ENCODE results near the gene ITGAL.

ITGAL gene

DNA sequence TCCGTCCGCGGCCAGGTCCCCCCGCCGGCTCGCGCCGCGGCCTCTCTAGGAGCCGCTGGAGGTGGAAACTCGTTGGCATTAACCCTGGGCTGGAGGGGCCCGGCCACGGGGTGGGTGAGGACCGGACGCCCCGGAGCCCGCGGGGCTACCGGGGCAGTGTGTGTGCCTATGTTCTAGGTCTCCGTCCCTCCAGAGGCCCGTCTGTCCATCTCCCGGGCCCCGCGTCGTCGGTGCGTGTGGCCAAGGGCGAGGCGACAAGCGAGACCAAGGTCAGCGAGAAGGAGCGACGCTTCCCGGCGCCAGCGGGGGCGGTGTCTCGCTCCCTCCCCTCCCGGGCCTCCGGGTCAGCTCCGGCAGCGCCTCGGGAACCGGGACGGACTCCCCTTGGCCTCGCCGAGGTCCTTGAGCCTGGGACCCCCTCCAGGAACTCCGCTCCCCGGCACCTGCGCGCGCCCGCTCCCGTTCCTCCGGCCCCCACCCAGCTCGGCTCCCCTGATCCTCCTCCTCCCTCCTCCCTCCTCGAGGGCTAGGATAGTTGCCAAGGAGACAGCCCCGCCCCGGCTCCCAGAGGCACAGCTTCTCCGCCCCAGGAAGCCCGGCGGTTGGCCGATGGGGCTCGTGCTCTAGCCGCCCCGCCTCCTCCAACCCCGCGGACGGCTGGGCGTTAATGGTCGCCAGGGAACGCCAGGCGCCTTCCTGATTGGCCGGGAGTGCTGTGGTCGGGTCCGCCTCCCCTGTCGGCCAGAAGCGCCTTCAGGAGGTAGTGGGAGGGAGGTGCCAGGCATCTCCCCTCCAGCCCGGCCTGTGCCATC is 54.5 kb downstream of the ITGAL start:
- DNase-seq (ENCODE audit: low read depth) = peak; percentile 88
- peak overlapping the region; percentile 77 for H3K4me3 ChIP-seq (ENCODE audit: low read depth, low read length)
- TF ChIP-seq, protein P1, sequence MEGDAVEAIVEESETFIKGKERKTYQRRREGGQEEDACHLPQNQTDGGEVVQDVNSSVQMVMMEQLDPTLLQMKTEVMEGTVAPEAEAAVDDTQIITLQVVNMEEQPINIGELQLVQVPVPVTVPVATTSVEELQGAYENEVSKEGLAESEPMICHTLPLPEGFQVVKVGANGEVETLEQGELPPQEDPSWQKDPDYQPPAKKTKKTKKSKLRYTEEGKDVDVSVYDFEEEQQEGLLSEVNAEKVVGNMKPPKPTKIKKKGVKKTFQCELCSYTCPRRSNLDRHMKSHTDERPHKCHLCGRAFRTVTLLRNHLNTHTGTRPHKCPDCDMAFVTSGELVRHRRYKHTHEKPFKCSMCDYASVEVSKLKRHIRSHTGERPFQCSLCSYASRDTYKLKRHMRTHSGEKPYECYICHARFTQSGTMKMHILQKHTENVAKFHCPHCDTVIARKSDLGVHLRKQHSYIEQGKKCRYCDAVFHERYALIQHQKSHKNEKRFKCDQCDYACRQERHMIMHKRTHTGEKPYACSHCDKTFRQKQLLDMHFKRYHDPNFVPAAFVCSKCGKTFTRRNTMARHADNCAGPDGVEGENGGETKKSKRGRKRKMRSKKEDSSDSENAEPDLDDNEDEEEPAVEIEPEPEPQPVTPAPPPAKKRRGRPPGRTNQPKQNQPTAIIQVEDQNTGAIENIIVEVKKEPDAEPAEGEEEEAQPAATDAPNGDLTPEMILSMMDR (IDR thresholded peaks at IDR 0.05; ENCODE audit: low read depth, low read length, missing control alignments) = peak; percentile 45

DNA sequence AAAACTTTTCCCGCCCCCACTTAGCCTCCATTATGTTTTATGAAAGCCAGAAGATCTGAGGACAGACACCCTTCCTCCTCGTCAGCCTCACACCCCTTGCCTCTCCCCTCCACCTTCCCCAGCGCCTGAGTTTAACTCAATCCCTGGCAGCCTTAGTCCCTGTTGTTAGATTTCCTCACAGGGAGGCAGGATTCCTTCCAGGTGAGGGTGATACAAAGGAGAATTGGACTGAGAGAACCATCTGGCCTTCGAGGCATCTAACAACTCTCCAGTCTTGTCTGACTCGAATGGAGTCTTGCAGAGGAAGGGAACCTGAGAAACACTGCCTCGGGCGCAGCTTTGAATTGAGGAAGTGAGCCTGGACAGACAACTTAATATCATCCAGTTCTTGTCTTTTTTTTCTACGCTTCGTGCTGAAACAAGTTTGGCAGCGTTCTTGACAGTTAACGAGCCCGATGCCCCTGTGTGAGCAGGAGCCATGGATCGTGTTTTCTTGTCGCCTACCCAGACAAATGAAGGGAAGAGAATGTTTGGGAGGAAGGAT is 55.2 kb downstream of the ITGAL start:
- DNase-seq (ENCODE audit: low read depth) = peak; percentile 69
- TF ChIP-seq, protein P1 (IDR thresholded peaks at IDR 0.05; ENCODE audit: low read depth, low read length, missing control alignments) = no peak
- H3K4me3 ChIP-seq (ENCODE audit: low read depth, low read length) = peak overlapping the region; percentile 77

DNA sequence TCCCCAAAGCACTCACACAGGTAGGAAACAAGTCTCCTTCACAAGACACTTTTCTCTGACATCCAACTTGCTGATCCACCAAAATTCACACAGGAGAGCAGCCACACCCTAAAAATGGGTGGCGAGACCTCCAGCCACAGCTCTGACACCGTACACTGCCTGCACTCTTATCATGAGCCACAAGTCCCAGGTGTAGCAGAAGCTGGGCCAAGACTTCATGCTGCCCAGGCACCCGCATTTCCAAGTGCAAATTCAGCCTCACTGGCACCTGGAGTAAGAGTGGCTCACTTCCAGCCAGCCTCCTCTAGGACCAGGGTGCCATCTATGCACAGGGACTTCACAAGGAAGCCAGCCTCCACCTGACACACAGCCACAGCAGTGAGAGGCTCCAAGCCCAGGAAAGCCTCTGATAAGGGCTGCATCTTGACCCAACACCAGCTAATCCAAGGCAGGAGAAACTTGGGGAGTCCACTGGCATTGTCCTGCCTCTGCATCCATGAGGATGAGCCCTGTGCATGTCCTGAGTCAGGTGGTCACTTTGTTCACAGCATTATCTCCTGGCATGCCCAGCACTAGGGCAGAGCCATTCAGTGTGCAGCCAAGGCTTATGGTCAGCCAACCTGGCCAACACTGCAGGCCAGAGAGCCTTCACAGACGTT is 56.4 kb downstream of the ITGAL start:
- no peak for DNase-seq (ENCODE audit: low read depth)
- H3K4me3 ChIP-seq (ENCODE audit: low read depth, low read length) = no peak overlapping the region
- TF ChIP-seq, protein P1 (IDR thresholded peaks at IDR 0.05; ENCODE audit: low read depth, low read length, missing control alignments) = no peak

DNA sequence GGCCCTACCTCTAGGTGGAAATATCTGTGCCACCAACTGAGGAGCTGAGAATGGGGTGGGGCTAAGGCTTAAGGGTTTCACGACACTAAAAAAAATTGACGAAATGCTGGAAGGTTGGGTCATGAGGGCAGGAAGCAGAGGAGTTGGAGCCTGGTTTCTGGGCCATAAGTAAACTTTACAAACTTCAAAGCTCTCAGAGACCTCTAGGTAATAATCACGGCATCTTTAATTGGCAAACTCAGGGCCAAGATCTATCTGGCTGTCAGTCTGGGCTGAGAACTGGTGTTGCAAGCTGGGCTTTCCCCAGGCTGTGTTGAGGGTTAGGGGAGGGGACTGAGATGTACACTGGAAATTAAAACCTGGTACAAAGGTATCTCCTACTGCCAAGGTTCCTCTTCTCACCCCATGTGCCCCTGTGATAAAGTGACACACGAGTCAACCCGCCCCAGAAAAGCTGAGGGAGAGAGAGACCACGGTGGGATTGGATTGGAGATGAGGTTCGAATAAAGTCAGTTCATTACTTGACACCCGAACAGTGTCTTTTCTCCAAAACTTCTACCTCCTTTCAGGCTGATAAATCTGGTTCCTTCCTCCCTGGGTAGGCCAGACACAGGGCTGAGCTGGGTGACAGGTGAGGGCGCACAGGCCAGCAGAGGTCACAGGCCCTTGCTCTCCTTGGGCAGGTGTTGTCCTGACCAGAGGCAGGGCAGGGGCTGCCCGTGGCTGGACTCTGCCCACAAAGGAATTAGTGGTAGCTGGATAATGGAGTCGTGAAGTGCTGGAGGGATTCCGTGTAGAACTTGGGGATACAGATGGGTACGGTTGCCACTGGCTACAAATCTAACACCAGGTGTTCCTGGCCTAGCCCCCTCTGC is 57.9 kb downstream of the ITGAL start:
- TF ChIP-seq, protein P1 (IDR thresholded peaks at IDR 0.05; ENCODE audit: low read depth, low read length, missing control alignments) = no peak
- no peak overlapping the region for H3K4me3 ChIP-seq (ENCODE audit: low read depth, low read length)
- no peak for DNase-seq (ENCODE audit: low read depth)

DNA sequence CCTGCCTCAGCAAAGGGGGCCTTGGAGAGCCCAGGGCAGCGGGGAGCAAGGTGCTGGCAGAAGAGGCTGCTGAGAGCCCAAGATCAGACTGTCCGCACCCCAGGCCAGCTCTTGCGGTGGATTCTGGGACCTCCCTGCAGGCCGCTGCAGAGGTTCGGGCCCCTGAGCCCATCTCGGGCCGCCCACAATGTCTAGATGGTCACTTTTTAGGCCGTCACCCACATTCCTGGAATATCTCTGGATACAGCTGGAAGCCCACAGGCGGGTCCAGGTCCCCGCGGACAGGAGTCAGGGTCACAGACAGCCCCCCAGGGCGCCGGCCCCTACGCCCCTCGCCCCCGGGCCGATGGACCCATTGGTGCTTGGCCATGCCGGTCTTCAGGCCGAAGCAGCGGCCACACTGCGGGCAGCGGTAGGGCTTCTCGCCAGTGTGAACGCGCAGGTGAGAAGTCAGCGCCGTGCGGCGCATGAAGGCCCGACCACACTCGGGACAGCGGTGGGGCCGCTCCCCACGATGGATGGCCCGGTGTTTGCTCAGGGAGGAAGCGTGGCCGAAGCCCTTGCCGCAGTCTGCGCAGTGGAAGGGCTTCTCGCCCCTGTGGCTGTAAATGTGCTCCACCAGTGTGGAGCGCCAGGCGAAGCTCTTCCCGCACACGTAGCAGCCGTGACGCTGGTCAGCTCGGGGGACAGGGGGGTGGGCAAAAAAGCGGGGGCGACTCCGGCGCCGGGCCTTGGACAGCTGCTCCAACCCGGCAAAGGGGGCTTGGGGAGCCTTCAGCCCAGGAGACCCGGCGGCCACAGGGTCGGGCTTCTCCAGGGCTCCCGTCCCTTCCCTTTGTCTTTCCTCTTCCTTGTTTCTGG is 60.0 kb downstream of the ITGAL start:
- TF ChIP-seq, protein P1 (IDR thresholded peaks at IDR 0.05; ENCODE audit: low read depth, low read length, missing control alignments) = no peak
- H3K4me3 ChIP-seq (ENCODE audit: low read depth, low read length) = no peak overlapping the region
- DNase-seq (ENCODE audit: low read depth) = no peak

DNA sequence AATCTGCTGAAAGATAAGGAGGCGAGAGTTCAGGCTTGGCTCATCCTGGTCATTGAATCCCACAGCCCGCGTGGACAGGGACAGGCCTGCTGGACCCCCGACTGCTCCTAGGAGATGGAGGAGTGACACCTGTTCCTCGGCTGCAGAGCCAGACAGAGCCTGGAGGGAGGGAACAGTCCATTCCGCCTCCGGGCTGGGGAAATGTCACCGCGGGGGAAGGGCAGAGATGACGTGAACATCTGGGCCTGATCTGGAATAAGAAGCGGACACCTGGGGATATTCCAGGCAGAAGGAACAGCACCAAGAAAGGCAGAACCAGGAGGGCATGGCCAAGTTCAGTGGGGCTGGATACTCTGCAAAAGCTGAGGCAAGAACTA is 60.6 kb downstream of the ITGAL start:
- TF ChIP-seq, protein P1 (IDR thresholded peaks at IDR 0.05; ENCODE audit: low read depth, low read length, missing control alignments) = no peak
- H3K4me3 ChIP-seq (ENCODE audit: low read depth, low read length) = no peak overlapping the region
- no peak for DNase-seq (ENCODE audit: low read depth)
